Measurements from ENCODE around the gene LIPC.

- TF ChIP-seq CTCF (IDR thresholded peaks at IDR 0.05; ENCODE audit: extremely low read depth in 1 of 2, insufficient read depth in 1 of 2, low read depth in 1 of 2, low read length in 2 of 2) (no peak), MAX (IDR thresholded peaks at IDR 0.05; ENCODE audit: insufficient read depth, insufficient read length) (no peak), MYC (IDR thresholded peaks at IDR 0.05; ENCODE audit: low read depth, low read length) (no peak), EZH2 (IDR thresholded peaks at IDR 0.05; ENCODE audit: borderline replicate concordance, low read depth, low read length, severe bottlenecking) (no peak)
Measured at GRCh38 chr15:58393241-58393662, 38.5 kb upstream of the LIPC start.

Data from endothelial cell of umbilical vein (primary cell).